Measurements from ENCODE around the gene RABGAP1. TPM values are rescaled to one million over a fixed set of nuclear protein-coding genes. Genes with fewer than 3 reads are reported as not detected.

RABGAP1 gene
- total RNA-seq, 1 donor from 2014 or later, result 93.6 TPM

- Mint-ChIP-seq H3K27me3 (no peaks in the 10 kb centered on the region), H3K27ac (peak overlapping the region; percentile 98), H3K36me3 (ENCODE audit: insufficient read depth) (peaks cover 6% of the 10 kb centered on the region), H3K4me3 (ENCODE audit: low read depth) (peak overlapping the region; percentile 99), H3K4me1 (ENCODE audit: low read depth) (peaks cover 13% of the 10 kb centered on the region), H3K9me3 (ENCODE audit: low read depth) (no peaks in the 10 kb centered on the region)
- no peak for DNase-seq (ENCODE audit: low spot score, unreplicated experiment)
- TF ChIP-seq, protein P1, sequence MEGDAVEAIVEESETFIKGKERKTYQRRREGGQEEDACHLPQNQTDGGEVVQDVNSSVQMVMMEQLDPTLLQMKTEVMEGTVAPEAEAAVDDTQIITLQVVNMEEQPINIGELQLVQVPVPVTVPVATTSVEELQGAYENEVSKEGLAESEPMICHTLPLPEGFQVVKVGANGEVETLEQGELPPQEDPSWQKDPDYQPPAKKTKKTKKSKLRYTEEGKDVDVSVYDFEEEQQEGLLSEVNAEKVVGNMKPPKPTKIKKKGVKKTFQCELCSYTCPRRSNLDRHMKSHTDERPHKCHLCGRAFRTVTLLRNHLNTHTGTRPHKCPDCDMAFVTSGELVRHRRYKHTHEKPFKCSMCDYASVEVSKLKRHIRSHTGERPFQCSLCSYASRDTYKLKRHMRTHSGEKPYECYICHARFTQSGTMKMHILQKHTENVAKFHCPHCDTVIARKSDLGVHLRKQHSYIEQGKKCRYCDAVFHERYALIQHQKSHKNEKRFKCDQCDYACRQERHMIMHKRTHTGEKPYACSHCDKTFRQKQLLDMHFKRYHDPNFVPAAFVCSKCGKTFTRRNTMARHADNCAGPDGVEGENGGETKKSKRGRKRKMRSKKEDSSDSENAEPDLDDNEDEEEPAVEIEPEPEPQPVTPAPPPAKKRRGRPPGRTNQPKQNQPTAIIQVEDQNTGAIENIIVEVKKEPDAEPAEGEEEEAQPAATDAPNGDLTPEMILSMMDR (IDR thresholded peaks at IDR 0.05; ENCODE audit: unreplicated experiment), result no peak
These were observed 28.2 kb upstream of the RABGAP1 start for GRCh38 chr9:122912671-122912963.

- peak; percentile 22 for DNase-seq (ENCODE audit: low spot score, unreplicated experiment)
- no peaks in the 10 kb centered on the region for H3K9me3 Mint-ChIP-seq (ENCODE audit: low read depth)
These were observed 27.7 kb upstream of the RABGAP1 start, which contains the start of gene ZBTB6 for GRCh38 chr9:122912964-122913673. Gene ZBTB6, minus strand, starts transcription at chr9:122913323. Its CDS starts 1,251 bp downstream, at chr9:122912072.

GRCh38 chr9:122918310-122918709 lies 22.5 kb upstream of the RABGAP1 start:
- Mint-ChIP-seq H3K9me3 (ENCODE audit: low read depth) (no peaks in the 10 kb centered on the region), H3K4me3 (ENCODE audit: low read depth) (no peak overlapping the region), H3K36me3 (ENCODE audit: insufficient read depth) (no peaks in the 10 kb centered on the region), H3K27ac (no peak overlapping the region), H3K4me1 (ENCODE audit: low read depth) (peaks cover 1% of the 10 kb centered on the region), H3K27me3 (no peaks in the 10 kb centered on the region)
- TF ChIP-seq, protein P1 (IDR thresholded peaks at IDR 0.05; ENCODE audit: unreplicated experiment), result no peak
- no peak for DNase-seq (ENCODE audit: low spot score, unreplicated experiment)

More at GRCh38 chr9:122912964-122913673, 27.7 kb upstream of the RABGAP1 start, which contains the start of gene ZBTB6:
- Mint-ChIP-seq H3K4me3 (ENCODE audit: low read depth) (peak within 1 kb of the TSS; percentile 99), H3K4me1 (ENCODE audit: low read depth) (peaks cover 13% of the 10 kb centered on the region), H3K27me3 (no peaks in the 10 kb centered on the region), H3K27ac (peak within 1 kb of the TSS; percentile 98), H3K36me3 (ENCODE audit: insufficient read depth) (peaks cover 5% of the 10 kb centered on the region)
- TF ChIP-seq, protein P1 (IDR thresholded peaks at IDR 0.05; ENCODE audit: unreplicated experiment), result no peak

DNA sequence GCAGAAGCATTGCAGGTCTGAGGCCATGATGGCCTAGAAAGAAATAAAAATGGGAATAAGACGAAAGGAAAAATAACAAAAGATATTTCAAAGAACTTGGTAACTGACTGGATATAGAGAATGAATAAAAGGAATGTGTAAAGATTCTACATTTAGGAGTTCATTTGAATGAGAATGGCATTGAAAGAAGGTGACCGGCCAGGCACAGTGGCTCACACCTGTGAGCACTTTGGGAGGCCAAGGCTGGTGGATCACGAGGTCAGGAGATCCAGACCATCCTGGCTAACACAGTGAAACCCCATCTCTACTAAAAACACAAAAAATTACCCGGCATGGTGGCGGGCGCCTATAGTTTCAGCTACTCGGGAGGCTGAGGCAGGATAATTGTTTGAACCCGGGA lies 18.1 kb upstream of the RABGAP1 start:
- H3K27ac Mint-ChIP-seq, result no peak overlapping the region
- no peaks in the 10 kb centered on the region for H3K36me3 Mint-ChIP-seq (ENCODE audit: insufficient read depth)
- no peak overlapping the region for H3K4me3 Mint-ChIP-seq (ENCODE audit: low read depth)
- H3K4me1 Mint-ChIP-seq (ENCODE audit: low read depth), result no peaks in the 10 kb centered on the region
- no peaks in the 10 kb centered on the region for H3K9me3 Mint-ChIP-seq (ENCODE audit: low read depth)
- no peak for DNase-seq (ENCODE audit: low spot score, unreplicated experiment)
- TF ChIP-seq, protein P1 (IDR thresholded peaks at IDR 0.05; ENCODE audit: unreplicated experiment), result no peak
- H3K27me3 Mint-ChIP-seq, result no peaks in the 10 kb centered on the region

DNA sequence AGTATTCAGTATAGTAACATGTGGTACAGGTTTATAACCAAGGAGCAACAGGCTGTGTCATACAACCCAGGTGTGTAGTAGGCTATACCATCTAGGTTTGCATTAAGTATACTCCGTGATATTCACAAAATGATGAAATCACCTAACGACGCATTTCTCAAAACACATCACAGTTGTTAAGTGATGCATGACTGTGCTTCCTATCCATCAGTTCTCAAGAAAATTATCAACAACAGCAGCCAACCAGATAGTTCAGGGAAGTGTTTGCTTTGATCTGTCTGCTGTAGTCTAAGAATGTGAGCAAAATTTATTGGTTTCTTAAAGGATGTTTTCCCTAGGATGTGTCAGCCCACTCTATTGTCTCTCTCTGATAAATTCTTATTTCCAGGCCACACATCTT lies 16.9 kb upstream of the RABGAP1 start:
- no peaks in the 10 kb centered on the region for H3K4me1 Mint-ChIP-seq (ENCODE audit: low read depth)
- no peak overlapping the region for H3K27ac Mint-ChIP-seq
- TF ChIP-seq, protein P1 (IDR thresholded peaks at IDR 0.05; ENCODE audit: unreplicated experiment), result no peak
- H3K27me3 Mint-ChIP-seq, result no peaks in the 10 kb centered on the region
- no peaks in the 10 kb centered on the region for H3K9me3 Mint-ChIP-seq (ENCODE audit: low read depth)
- DNase-seq (ENCODE audit: low spot score, unreplicated experiment), result no peak
- no peak overlapping the region for H3K4me3 Mint-ChIP-seq (ENCODE audit: low read depth)
- H3K36me3 Mint-ChIP-seq (ENCODE audit: insufficient read depth), result no peaks in the 10 kb centered on the region

All from progenitor cell of endocrine pancreas (in vitro differentiated cells).